Mononuclear cell (primary cell): ENCODE results near the gene ZFY. TPM values are rescaled to one million over a fixed set of nuclear protein-coding genes. Genes with fewer than 3 reads are reported as not detected.
"Not testable (repeated sequence)": the region's sequence is repeated elsewhere in the genome, so short reads cannot be mapped to it uniquely, and the experiment has no call there.

Source experiments
- H3K27me3 ChIP-seq: 2 replicates; pipeline ENCODE4 v1.6.0; 2011; ENCODE audit warnings: low read length, control low read depth; ENCODE audit not compliant: insufficient read depth
- H3K4me1 ChIP-seq: 2 replicates; pipeline ENCODE4 v1.5.1; 2011; ENCODE audit warnings: mild to moderate bottlenecking, low read length, control low read depth; ENCODE audit not compliant: insufficient read depth
- H3K4me3 ChIP-seq: 2 replicates; pipeline ENCODE4 v1.5.1; 2011; ENCODE audit warnings: mild to moderate bottlenecking, low read length, moderate library complexity
- H3K9me3 ChIP-seq: 2 replicates; pipeline ENCODE4 v1.5.1; 2011; ENCODE audit warnings: low read depth, mild to moderate bottlenecking, control low read depth, low read length
- total RNA-seq: library from RNA; depleted of rRNA; stranded (reverse); fragments of >200 nt; gene quantifications from one replicate; pipeline ENCODE4 v1.2.3, GENCODE V29; 2012

Gene ZFY
- total RNA-seq, 1 donor = not detected

GRCh38 chrY:2954735-2955134 is 19.6 kb downstream of the ZFY start:
- Histone ChIP-seq H3K9me3 (no peaks in the 10 kb centered on the region), H3K27me3 (no peaks in the 10 kb centered on the region)

DNA sequence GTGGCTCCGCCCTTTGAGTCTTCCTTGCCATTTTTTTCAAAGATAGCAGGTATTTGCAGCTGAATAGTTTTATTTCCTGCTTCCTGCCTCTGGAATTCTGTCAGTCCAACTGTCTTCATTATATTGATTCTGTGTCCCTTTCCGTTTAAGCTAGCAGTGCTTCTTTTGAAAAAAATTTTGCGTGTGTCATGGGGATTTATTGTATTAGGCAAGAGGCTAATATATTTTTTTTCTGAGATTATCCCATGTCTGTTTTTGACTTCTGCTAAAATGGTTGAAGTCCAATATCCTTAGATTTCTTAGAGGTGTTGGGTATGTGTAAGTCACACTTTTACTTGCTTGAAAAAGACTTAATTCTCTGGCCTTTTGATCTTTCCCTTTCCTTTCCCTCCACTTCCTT is 20.4 kb downstream of the ZFY start:
- H3K4me1 ChIP-seq = no peaks in the 10 kb centered on the region
- no peaks in the 10 kb centered on the region for H3K9me3 ChIP-seq
- H3K4me3 ChIP-seq = no peak overlapping the region
- H3K27me3 ChIP-seq = no peaks in the 10 kb centered on the region

More at GRCh38 chrY:2954735-2955134, 19.6 kb downstream of the ZFY start:
- no peaks in the 10 kb centered on the region for H3K4me1 ChIP-seq
- H3K4me3 ChIP-seq = no peak overlapping the region

DNA sequence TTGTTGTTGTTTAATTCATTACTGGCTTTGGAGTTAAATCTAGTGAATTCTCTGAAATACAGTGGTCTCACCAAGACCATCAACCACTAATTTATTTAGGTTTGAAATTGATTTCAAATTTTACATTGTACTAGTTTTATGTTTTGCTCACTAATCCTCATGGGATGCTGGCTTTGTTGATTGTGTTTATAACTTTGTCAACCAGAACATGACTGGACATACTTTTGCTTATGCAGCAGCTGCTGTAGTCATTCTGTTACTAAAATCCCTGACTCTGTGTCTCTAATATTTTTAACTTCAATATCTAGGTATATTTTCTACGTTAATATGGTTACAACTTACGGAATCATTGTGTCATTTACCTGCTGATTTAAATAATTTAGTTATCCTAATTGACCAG is 26.9 kb downstream of the ZFY start:
- H3K9me3 ChIP-seq = no peaks in the 10 kb centered on the region
- no peaks in the 10 kb centered on the region for H3K4me1 ChIP-seq

DNA sequence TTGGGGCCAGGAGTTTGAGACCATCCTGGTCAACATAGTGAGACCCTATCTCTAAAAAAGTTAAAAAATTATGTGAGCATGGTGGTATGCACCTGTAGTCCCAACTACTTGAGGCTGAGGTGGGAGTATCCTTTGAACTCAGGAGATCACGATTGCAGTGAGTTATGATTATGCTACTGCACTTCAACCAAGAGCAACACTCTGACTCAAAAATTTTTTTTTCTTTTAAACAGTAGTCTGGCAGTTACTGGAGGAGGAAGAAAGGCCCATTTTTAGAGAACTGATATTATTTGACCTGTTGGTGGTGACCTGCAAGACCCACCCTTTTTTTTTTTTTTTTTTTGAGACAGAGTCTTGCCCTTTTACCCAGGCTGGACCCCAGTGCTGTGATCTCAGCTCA is 29.6 kb downstream of the ZFY start:
- H3K4me3 ChIP-seq = no peak overlapping the region
- H3K9me3 ChIP-seq = no peaks in the 10 kb centered on the region
- no peaks in the 10 kb centered on the region for H3K4me1 ChIP-seq
- no peaks in the 10 kb centered on the region for H3K27me3 ChIP-seq

More for the DNA sequence above, 26.9 kb downstream of the ZFY start:
- Histone ChIP-seq H3K4me3 (no peak overlapping the region), H3K27me3 (no peaks in the 10 kb centered on the region)

- Histone ChIP-seq H3K4me1 (no peaks in the 10 kb centered on the region), H3K27me3 (no peaks in the 10 kb centered on the region), H3K4me3 (no peak overlapping the region), H3K9me3 (no peaks in the 10 kb centered on the region)
These were observed 30.4 kb downstream of the ZFY start for GRCh38 chrY:2965629-2966028.

DNA sequence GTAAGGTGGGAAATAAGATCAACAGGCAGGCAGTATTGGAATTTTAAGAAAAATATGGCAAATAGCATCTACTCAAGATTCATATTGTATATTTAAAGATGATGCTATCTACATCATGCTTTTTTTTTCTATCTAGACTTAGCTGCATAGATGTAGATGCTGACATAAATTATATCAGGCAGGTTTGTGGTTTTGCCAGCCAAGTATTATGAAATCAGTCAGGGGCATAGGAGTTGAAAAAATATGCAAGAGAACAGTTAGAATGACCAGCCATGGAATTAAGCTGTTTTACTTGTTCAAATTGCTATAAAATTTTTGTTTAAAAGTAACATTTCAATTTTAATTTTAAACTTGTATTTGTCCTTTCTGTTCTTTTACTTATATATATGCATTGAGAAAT is 34.4 kb downstream of the ZFY start:
- Histone ChIP-seq H3K27me3 (no peaks in the 10 kb centered on the region), H3K4me1 (peaks cover 7% of the 10 kb centered on the region), H3K9me3 (no peaks in the 10 kb centered on the region), H3K4me3 (no peak overlapping the region)

DNA sequence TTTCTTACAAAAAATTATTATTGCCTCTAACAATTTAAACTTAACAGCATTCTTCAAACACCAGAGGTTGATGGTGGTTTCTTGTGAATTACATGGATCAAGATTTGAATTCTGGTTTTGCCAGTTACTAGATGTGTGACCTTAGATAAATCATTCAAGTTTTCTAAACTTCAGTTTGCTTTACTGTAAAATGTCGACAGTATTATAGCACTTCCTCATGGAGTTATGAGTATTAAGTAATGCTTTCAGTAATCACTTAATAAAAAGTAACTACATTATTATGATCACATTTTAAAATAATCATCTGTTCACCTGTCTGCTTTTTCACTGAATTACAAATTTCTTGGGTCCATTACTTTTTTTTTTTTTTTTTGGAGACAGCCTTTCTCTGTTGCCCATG is 37.5 kb downstream of the ZFY start:
- no peak overlapping the region for H3K4me3 ChIP-seq
- no peaks in the 10 kb centered on the region for H3K27me3 ChIP-seq
- H3K9me3 ChIP-seq = no peaks in the 10 kb centered on the region
- H3K4me1 ChIP-seq = peaks cover 7% of the 10 kb centered on the region

GRCh38 chrY:2973110-2973751 is 38.0 kb downstream of the ZFY start:
- Histone ChIP-seq H3K4me1 (peaks cover 7% of the 10 kb centered on the region), H3K27me3 (no peaks in the 10 kb centered on the region), H3K4me3 (no peak overlapping the region)

DNA sequence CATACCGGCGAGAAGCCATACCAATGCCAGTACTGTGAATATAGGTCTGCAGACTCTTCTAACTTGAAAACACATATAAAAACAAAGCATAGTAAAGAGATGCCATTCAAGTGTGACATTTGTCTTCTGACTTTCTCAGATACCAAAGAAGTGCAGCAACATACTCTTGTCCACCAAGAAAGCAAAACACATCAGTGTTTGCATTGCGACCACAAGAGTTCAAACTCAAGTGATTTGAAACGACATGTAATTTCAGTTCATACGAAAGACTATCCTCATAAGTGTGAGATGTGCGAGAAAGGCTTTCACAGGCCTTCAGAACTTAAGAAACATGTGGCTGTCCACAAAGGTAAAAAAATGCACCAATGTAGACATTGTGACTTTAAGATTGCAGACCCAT is 44.1 kb downstream of the ZFY start:
- no peaks in the 10 kb centered on the region for H3K9me3 ChIP-seq
- no peaks in the 10 kb centered on the region for H3K27me3 ChIP-seq
- no peak overlapping the region for H3K4me3 ChIP-seq
- H3K4me1 ChIP-seq = no peaks in the 10 kb centered on the region

More at GRCh38 chrY:2973110-2973751, 38.0 kb downstream of the ZFY start:
- H3K9me3 ChIP-seq = no peaks in the 10 kb centered on the region

DNA sequence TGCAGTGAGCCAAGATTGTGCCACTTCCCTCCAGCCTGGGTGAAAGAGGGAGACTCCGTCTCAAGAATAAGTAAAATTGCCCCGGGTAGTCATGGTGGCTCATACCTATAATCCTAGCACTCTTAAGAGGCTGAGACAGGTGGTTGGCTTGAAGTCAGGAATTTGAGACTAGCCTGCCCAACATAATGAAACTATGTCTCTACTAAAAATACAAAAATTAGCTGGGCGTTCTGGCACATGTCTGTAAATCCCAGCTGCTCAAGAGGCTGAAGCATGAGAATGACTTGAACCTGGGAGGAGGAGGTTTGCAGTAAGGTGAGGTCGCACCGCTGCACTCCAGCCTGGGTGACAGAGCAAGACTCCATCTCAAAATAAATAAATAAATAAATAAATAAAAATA is 49.3 kb downstream of the ZFY start:
- Histone ChIP-seq H3K9me3 (no peaks in the 10 kb centered on the region), H3K4me3 (no peak overlapping the region), H3K4me1 (no peaks in the 10 kb centered on the region), H3K27me3 (no peaks in the 10 kb centered on the region)

DNA sequence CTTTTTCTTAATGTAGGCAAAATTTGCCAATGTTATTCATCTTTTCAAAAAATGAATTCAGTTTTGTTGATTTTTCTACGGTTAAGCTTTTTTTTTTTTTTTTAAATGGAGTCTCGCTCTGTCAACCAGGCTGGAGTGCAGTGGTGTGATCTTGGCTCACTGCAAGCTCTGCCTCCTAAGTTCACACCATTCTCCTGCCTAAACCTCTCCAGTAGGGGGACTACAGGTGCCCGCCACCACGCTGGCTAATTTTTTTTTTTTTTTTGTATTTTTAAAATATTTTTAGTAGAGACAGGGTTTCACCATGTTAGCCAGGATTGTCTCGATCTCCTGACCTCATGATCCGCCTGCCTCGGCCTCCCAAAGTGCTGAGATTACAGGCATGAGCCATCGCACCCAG is 52.0 kb downstream of the ZFY start:
- not testable (repeated sequence) for H3K4me3 ChIP-seq, H3K9me3 ChIP-seq, H3K27me3 ChIP-seq, H3K4me1 ChIP-seq

- H3K4me1 ChIP-seq = peaks cover 21% of the 10 kb centered on the region
- H3K4me3 ChIP-seq, H3K9me3 ChIP-seq, H3K27me3 ChIP-seq: not testable (repeated sequence)
These were observed 62.2 kb downstream of the ZFY start for GRCh38 chrY:2997369-2997768.

GRCh38 chrY:3002190-3002589 is 67.0 kb downstream of the ZFY start:
- peaks cover 48% of the 10 kb centered on the region for H3K4me1 ChIP-seq
- no peaks in the 10 kb centered on the region for H3K9me3 ChIP-seq
- no peaks in the 10 kb centered on the region for H3K27me3 ChIP-seq
- no peak overlapping the region for H3K4me3 ChIP-seq

- Histone ChIP-seq H3K9me3 (no peaks in the 10 kb centered on the region), H3K4me3 (peak overlapping the region; percentile 74), H3K4me1 (peaks cover 55% of the 10 kb centered on the region), H3K27me3 (no peaks in the 10 kb centered on the region)
These were observed 67.7 kb downstream of the ZFY start for GRCh38 chrY:3002680-3003515.

DNA sequence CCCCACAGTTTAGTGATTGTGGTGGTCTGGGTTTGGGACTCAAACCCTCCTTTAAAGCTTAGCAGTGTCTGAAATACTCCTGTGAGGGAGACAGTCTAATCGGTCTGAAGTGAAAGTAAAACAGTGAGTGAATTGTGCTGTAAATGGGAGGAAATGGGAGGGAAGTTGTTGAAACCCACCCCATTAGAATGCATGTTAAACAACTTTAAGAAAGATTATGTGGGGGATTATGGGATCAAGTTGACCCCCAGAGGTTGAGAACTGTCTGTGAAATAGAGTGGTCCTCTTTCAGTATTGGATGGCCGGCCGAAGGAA is 68.3 kb downstream of the ZFY start:
- H3K9me3 ChIP-seq = no peaks in the 10 kb centered on the region
- no peaks in the 10 kb centered on the region for H3K27me3 ChIP-seq
- H3K4me3 ChIP-seq = peak overlapping the region; percentile 74
- H3K4me1 ChIP-seq = peaks cover 57% of the 10 kb centered on the region

DNA sequence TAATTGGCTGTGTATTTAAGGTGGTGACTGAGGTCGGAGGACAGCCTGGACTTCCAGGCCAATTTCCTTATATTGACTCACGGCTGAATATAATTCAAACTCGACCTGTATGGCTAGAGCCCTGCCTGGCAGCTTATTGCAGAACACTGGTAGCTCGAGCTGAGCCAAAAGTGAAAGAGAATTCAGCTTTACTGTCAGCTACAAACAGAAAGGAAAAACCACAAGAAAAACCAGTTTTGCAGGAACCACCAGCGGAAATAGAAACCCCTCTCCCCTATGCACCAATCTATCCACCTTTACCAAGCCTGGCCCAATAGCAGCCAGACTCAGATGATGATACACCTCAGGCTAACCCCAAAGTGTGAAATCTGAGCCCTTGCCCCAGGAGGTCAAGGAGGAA is 68.7 kb downstream of the ZFY start:
- Histone ChIP-seq H3K27me3 (no peaks in the 10 kb centered on the region), H3K9me3 (no peaks in the 10 kb centered on the region), H3K4me3 (peak overlapping the region; percentile 74), H3K4me1 (peaks cover 58% of the 10 kb centered on the region)
